GM21717 (cell line): ENCODE data around the gene HOXA10.

Source experiments
- ATAC-seq: cut with Tn5 transposase; IDR thresholded peaks from one replicate; pipeline ENCODE4 v1.9.1; 2021; ENCODE audit warnings: mild to moderate bottlenecking, moderate library complexity; ENCODE audit not compliant: unreplicated experiment

Gene HOXA10

GRCh38 chr7:27203964-27204594, 30.0 kb upstream of the HOXA10 start:
- ATAC-seq: no peak

GRCh38 chr7:27203365-27203953, 29.3 kb upstream of the HOXA10 start:
- no peak for ATAC-seq

- ATAC-seq: no peak
Observed at GRCh38 chr7:27202862-27203134, 28.7 kb upstream of the HOXA10 start.

- no peak for ATAC-seq
Observed at GRCh38 chr7:27202018-27202861, 28.1 kb upstream of the HOXA10 start.

GRCh38 chr7:27201580-27202017, 27.5 kb upstream of the HOXA10 start:
- ATAC-seq: no peak

GRCh38 chr7:27200761-27201579, 26.9 kb upstream of the HOXA10 start:
- ATAC-seq: no peak

GRCh38 chr7:27199849-27200760, 26.0 kb upstream of the HOXA10 start, which contains the start of gene HOXA13:
HOXA13 (minus strand) TSS chr7:27200091; CDS start chr7:27200077, 14 bp downstream.
- ATAC-seq: no peak

- ATAC-seq: no peak
Observed at GRCh38 chr7:27198871-27199801, 25.0 kb upstream of the HOXA10 start.

GRCh38 chr7:27198138-27198841, 24.2 kb upstream of the HOXA10 start:
- no peak for ATAC-seq

- ATAC-seq: no peak
Observed at GRCh38 chr7:27197137-27198042, 23.3 kb upstream of the HOXA10 start.

- ATAC-seq: no peak
Observed at GRCh38 chr7:27196287-27196767, 22.2 kb upstream of the HOXA10 start.

GRCh38 chr7:27194686-27195379, 20.7 kb upstream of the HOXA10 start:
- no peak for ATAC-seq

GRCh38 chr7:27194002-27194352, 19.9 kb upstream of the HOXA10 start:
- ATAC-seq: no peak

GRCh38 chr7:27193335-27194001, 19.3 kb upstream of the HOXA10 start:
- ATAC-seq: no peak

- no peak for ATAC-seq
Observed at GRCh38 chr7:27192546-27193334, 18.6 kb upstream of the HOXA10 start.
